Liver (tissue), 3 donors: ENCODE measurements around the gene PCGF2.

Experiments
- GABPA ChIP-seq, 2 donors: IDR thresholded peaks in 1 of 2; conservative IDR thresholded peaks in 1 of 2; 2 replicates each; pipeline ENCODE4 v1.6.1; 2016; ENCODE audit warnings: antibody characterized with exemption in 2 of 2, mild to moderate bottlenecking in 1 of 2, moderate library complexity in 1 of 2
- JUND ChIP-seq, 2 donors: IDR thresholded peaks; 2 replicates each; pipeline ENCODE4 v1.6.1; 2016; ENCODE audit warnings: antibody characterized with exemption in 2 of 2
- MAX ChIP-seq: IDR thresholded peaks from 2 replicates; pipeline ENCODE4 v1.6.1; 2016; ENCODE audit warnings: antibody characterized with exemption
- NR2F2 ChIP-seq: IDR thresholded peaks from 2 replicates; pipeline ENCODE4 v1.6.1; 2016; ENCODE audit warnings: antibody characterized with exemption
- TF ChIP-seq, protein P1 (sequence below): fragments of 150-350 bp; IDR thresholded peaks from 2 replicates; pipeline ENCODE4 v1.5.1; 2017; ENCODE audit warnings: improper control_type of control experiment, low read depth, low read length; ENCODE audit not compliant: missing input control
- donor health status: healthy.
- donor health status: healthy.

DNA sequence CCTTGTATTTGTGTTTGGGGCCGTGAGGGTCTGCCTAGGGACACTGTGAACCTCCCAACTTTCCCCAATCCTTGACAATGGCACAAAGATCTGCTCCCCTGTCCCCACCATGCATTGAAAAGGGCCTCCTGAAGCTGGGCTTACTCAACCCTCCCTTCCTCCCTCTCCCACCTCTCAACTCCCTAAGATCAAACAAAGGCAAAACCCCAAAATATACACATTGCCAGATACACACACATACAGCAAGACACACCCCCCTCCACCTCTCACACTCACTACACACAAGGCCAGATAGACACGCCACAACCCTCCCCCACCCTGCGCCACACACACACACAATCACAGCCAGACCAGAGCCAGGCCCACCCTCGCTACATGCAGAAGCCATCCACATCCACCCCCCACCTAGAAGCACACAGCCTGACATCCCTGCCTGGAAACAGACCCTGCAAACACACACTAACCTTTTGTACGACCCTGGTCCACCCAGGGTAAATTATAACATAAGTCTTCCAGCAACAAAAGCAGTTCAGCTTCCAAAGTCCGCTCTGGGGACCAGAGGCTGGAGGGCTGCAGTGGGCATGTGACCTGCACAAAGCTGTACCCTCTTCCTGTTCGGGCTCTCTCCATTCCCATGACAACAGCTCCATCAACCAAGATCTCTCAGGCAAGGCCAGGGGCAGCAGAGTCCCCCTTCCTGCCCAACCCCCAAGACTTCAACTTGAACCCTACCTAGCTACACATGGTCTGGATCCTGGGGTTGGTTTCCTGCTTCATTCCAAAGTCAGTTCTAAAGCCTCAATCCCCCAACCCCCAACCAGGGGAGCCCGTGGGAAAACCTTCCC is 1.9 kb downstream of the PCGF2 start:
- TF ChIP-seq MAX (no peak), JUND (IDR thresholded peaks at IDR 0.05) (no peak), NR2F2 (no peak), GABPA (IDR thresholded peaks at IDR 0.05 in 1 of 2, conservative IDR thresholded peaks at IDR 0.05 in 1 of 2) (no peak)
- TF ChIP-seq, protein P1, sequence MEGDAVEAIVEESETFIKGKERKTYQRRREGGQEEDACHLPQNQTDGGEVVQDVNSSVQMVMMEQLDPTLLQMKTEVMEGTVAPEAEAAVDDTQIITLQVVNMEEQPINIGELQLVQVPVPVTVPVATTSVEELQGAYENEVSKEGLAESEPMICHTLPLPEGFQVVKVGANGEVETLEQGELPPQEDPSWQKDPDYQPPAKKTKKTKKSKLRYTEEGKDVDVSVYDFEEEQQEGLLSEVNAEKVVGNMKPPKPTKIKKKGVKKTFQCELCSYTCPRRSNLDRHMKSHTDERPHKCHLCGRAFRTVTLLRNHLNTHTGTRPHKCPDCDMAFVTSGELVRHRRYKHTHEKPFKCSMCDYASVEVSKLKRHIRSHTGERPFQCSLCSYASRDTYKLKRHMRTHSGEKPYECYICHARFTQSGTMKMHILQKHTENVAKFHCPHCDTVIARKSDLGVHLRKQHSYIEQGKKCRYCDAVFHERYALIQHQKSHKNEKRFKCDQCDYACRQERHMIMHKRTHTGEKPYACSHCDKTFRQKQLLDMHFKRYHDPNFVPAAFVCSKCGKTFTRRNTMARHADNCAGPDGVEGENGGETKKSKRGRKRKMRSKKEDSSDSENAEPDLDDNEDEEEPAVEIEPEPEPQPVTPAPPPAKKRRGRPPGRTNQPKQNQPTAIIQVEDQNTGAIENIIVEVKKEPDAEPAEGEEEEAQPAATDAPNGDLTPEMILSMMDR = no peak
